GM12878 (cell line): ENCODE results near the gene NEMP2.

Source experiments
- BHLHE40 ChIP-seq, 2 experiments: fragments of 450-650 bp in 1 of 2; IDR thresholded peaks; 2 replicates each; pipeline ENCODE4 v1.6.1; 2011 to 2017; ENCODE audit warnings: low read depth in 2 of 2, borderline replicate concordance in 1 of 2, improper control_type of control experiment in 1 of 2, low read length in 1 of 2, mild to moderate bottlenecking in 1 of 2
- CBX5 ChIP-seq: sonication (generic); IDR thresholded peaks from 2 replicates; pipeline ENCODE4 v1.6.1; 2016; ENCODE audit warnings: low read depth, moderate library complexity, mild to moderate bottlenecking, inconsistent platforms
- CHD2 ChIP-seq: IDR thresholded peaks from 2 replicates; pipeline ENCODE4 v1.6.1; 2011; ENCODE audit warnings: low read depth, low read length, improper control_type of control experiment, borderline replicate concordance
- CTCF ChIP-seq, 3 experiments: IDR thresholded peaks in 2 of 3; conservative IDR thresholded peaks in 1 of 3; 2 replicates each; pipeline ENCODE4 v1.5.1; 2011; ENCODE audit warnings: low read depth in 3 of 3, low read length in 3 of 3, mild to moderate bottlenecking in 3 of 3, control low read depth in 2 of 3, moderate library complexity in 2 of 3, inconsistent platforms in 1 of 3, mixed read lengths in 1 of 3; ENCODE audit not compliant: control insufficient read depth in 2 of 3, insufficient read depth in 1 of 3; ENCODE audit errors: extremely low read depth in 1 of 3
- EZH2 ChIP-seq: IDR thresholded peaks from 2 replicates; pipeline ENCODE4 v1.6.1; 2012; ENCODE audit warnings: low read depth, mild to moderate bottlenecking, control low read depth, inconsistent platforms, low read length, borderline replicate concordance; ENCODE audit not compliant: control insufficient read depth
- FOXK2 ChIP-seq: fragments of 450-650 bp; IDR thresholded peaks from 2 replicates; pipeline ENCODE4 v1.6.1; 2017; ENCODE audit warnings: mild to moderate bottlenecking, moderate library complexity
- GABPA ChIP-seq: IDR thresholded peaks from 2 replicates; pipeline ENCODE4 v1.6.1; 2014; ENCODE audit warnings: antibody characterized with exemption, low read depth, mild to moderate bottlenecking, inconsistent platforms
- HDGF ChIP-seq: fragments of 450-650 bp; IDR thresholded peaks from 2 replicates; pipeline ENCODE4 v1.6.1; 2016; ENCODE audit warnings: antibody characterized with exemption
- NBN ChIP-seq: fragments of 450-650 bp; IDR thresholded peaks from 2 replicates; pipeline ENCODE4 v1.6.1; 2016
- NRF1 ChIP-seq: conservative IDR thresholded peaks from 2 replicates; pipeline ENCODE4 v1.6.1; 2011; ENCODE audit warnings: mild to moderate bottlenecking, low read depth, low read length, improper control_type of control experiment
- POLR2AphosphoS5 ChIP-seq: IDR thresholded peaks from 2 replicates; pipeline ENCODE4 v1.6.1; 2011; ENCODE audit warnings: mild to moderate bottlenecking, low read length, inconsistent platforms
- SMARCA5 ChIP-seq: fragments of 450-650 bp; IDR thresholded peaks from 2 replicates; pipeline ENCODE4 v1.6.1; 2017; ENCODE audit warnings: mild to moderate bottlenecking
- SMC3 ChIP-seq: IDR thresholded peaks from 2 replicates; pipeline ENCODE4 v1.6.1; 2011; ENCODE audit warnings: low read length, improper control_type of control experiment, borderline replicate concordance
- TCF7 ChIP-seq: IDR thresholded peaks from 2 replicates; pipeline ENCODE4 v1.6.1; 2014; ENCODE audit warnings: antibody characterized with exemption, borderline replicate concordance

- TF ChIP-seq NBN (no peak), SMARCA5 (no peak), CHD2 (no peak), SMC3 (no peak), GABPA (no peak), CTCF (IDR thresholded peaks at IDR 0.05 in 2 of 3, conservative IDR thresholded peaks at IDR 0.05 in 1 of 3; ENCODE audit: control insufficient read depth in 2 of 3, extremely low read depth in 1 of 3, insufficient read depth in 1 of 3, low read depth in 3 of 3, low read length in 3 of 3) (no peak), BHLHE40 (IDR thresholded peaks at IDR 0.05; ENCODE audit: borderline replicate concordance in 1 of 2, low read depth in 2 of 2, low read length in 1 of 2) (no peak), TCF7 (no peak), NRF1 (no peak), EZH2 (no peak), FOXK2 (no peak), CBX5 (no peak), POLR2AphosphoS5 (no peak), HDGF (no peak)
Observed at GRCh38 chr2:190478572-190479195, 55.8 kb downstream of the NEMP2 start.
